GM12892 (cell line): ENCODE measurements around the gene SLC39A3.
"Not testable (repeated sequence)": the region's sequence is repeated elsewhere in the genome, so short reads cannot be mapped to it uniquely, and the experiment has no call there.

Experiments
- DNase-seq: peaks from one replicate; pipeline ENCODE4 v3.0.0; 2011; ENCODE audit not compliant: insufficient read length
- FAIRE-seq: peaks from 2 replicates; lab custom pipeline; 2011; peaks lifted over from hg19 to GRCh38; lab: Jason Lieb, UNC
- POLR2A ChIP-seq: IDR thresholded peaks from 2 replicates; pipeline ENCODE4 v1.6.1; 2011; ENCODE audit warnings: low read depth, low read length, control low read depth
- POLR2AphosphoS5 ChIP-seq: IDR thresholded peaks from 2 replicates; pipeline ENCODE4 v1.6.1; 2011; ENCODE audit warnings: low read depth, low read length, control low read depth
- TAF1 ChIP-seq: IDR thresholded peaks from 2 replicates; pipeline ENCODE4 v1.6.1; 2011; ENCODE audit warnings: low read depth, mild to moderate bottlenecking, control low read depth, low read length, borderline replicate concordance

Gene SLC39A3

GRCh38 chr19:2715470-2716274, 24.1 kb downstream of the SLC39A3 start:
- FAIRE-seq = no peak
- no peak for DNase-seq
- TF ChIP-seq POLR2A (no peak), POLR2AphosphoS5 (no peak), TAF1 (no peak)

- FAIRE-seq = no peak
- DNase-seq = no peak
- no peak for TF ChIP-seq POLR2AphosphoS5
- TF ChIP-seq TAF1 = no peak
Observed at GRCh38 chr19:2714531-2715269, 25.1 kb downstream of the SLC39A3 start.

- DNase-seq, FAIRE-seq: not testable (repeated sequence)
Observed at GRCh38 chr19:2714102-2714501, 25.7 kb downstream of the SLC39A3 start.

- not testable (repeated sequence) for FAIRE-seq, DNase-seq
Observed at GRCh38 chr19:2713170-2713569, 26.6 kb downstream of the SLC39A3 start.

- TF ChIP-seq TAF1 (no peak), POLR2AphosphoS5 (no peak), POLR2A (no peak)
- DNase-seq = no peak
- FAIRE-seq = no peak
Observed at GRCh38 chr19:2711875-2712205, 28.0 kb downstream of the SLC39A3 start.

- no peak for FAIRE-seq
- DNase-seq = no peak
- TF ChIP-seq POLR2A (no peak), POLR2AphosphoS5 (no peak), TAF1 (no peak)
Observed at GRCh38 chr19:2711172-2711874, 28.5 kb downstream of the SLC39A3 start.

GRCh38 chr19:2706251-2706650, 33.6 kb downstream of the SLC39A3 start:
- FAIRE-seq = no peak
- no peak for DNase-seq
- TF ChIP-seq TAF1 (no peak), POLR2A (no peak), POLR2AphosphoS5 (no peak)

GRCh38 chr19:2703691-2704216, 36.1 kb downstream of the SLC39A3 start:
- TF ChIP-seq POLR2AphosphoS5 (no peak), POLR2A (no peak)
- no peak for DNase-seq
- FAIRE-seq = no peak

GRCh38 chr19:2703077-2703437, 36.8 kb downstream of the SLC39A3 start:
- DNase-seq (no peak), FAIRE-seq (no peak)
- TF ChIP-seq POLR2AphosphoS5 (no peak), TAF1 (no peak), POLR2A (no peak)

GRCh38 chr19:2702170-2703076, 37.4 kb downstream of the SLC39A3 start, which contains the start of gene GNG7:
Gene GNG7, minus strand, starts transcription at chr19:2702694. Its CDS starts 182,006 bp downstream, at chr19:2520688.
- TF ChIP-seq POLR2AphosphoS5 (no peak), TAF1 (0 out of 2 replicates have a peak, but pooled peaks have one; percentile 19), POLR2A (peak; percentile 81; the same call in 1 of the 2 replicates)
- FAIRE-seq (peak; percentile 90), DNase-seq (peak; percentile 100)
